ENCODE results near the gene LHX8.

DNA sequence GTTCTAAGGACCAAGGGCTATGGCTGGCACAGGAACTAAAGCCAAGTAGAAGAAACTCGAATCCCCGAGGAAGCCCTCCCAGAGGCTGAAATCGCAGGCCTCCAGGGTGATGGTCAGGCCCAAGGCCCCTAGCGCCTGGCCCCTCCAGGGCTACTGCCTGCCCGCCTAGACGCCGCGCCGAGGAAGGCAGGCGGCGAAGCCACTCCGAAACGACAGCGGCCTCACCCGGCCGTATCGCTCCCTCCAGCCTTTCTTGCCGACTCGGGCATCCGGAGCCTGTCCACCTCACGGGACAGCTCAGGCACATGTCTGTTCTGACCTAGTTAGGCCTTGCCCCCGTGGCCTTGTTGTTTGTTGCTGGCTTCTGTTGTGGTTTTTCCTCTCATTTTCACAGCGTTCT lies 9.7 kb upstream of the LHX8 start:
- TF ChIP-seq, protein P1, sequence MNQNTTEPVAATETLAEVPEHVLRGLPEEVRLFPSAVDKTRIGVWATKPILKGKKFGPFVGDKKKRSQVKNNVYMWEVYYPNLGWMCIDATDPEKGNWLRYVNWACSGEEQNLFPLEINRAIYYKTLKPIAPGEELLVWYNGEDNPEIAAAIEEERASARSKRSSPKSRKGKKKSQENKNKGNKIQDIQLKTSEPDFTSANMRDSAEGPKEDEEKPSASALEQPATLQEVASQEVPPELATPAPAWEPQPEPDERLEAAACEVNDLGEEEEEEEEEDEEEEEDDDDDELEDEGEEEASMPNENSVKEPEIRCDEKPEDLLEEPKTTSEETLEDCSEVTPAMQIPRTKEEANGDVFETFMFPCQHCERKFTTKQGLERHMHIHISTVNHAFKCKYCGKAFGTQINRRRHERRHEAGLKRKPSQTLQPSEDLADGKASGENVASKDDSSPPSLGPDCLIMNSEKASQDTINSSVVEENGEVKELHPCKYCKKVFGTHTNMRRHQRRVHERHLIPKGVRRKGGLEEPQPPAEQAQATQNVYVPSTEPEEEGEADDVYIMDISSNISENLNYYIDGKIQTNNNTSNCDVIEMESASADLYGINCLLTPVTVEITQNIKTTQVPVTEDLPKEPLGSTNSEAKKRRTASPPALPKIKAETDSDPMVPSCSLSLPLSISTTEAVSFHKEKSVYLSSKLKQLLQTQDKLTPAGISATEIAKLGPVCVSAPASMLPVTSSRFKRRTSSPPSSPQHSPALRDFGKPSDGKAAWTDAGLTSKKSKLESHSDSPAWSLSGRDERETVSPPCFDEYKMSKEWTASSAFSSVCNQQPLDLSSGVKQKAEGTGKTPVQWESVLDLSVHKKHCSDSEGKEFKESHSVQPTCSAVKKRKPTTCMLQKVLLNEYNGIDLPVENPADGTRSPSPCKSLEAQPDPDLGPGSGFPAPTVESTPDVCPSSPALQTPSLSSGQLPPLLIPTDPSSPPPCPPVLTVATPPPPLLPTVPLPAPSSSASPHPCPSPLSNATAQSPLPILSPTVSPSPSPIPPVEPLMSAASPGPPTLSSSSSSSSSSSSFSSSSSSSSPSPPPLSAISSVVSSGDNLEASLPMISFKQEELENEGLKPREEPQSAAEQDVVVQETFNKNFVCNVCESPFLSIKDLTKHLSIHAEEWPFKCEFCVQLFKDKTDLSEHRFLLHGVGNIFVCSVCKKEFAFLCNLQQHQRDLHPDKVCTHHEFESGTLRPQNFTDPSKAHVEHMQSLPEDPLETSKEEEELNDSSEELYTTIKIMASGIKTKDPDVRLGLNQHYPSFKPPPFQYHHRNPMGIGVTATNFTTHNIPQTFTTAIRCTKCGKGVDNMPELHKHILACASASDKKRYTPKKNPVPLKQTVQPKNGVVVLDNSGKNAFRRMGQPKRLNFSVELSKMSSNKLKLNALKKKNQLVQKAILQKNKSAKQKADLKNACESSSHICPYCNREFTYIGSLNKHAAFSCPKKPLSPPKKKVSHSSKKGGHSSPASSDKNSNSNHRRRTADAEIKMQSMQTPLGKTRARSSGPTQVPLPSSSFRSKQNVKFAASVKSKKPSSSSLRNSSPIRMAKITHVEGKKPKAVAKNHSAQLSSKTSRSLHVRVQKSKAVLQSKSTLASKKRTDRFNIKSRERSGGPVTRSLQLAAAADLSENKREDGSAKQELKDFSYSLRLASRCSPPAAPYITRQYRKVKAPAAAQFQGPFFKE (tag by site-specific recombination; IDR thresholded peaks at IDR 0.05; ENCODE audit: borderline replicate concordance): no peak
- TF ChIP-seq ZNF76 (tag by site-specific recombination; IDR thresholded peaks at IDR 0.05; ENCODE audit: borderline replicate concordance, low read depth) (no peak), MYNN (tag by site-specific recombination; IDR thresholded peaks at IDR 0.05; ENCODE audit: borderline replicate concordance) (no peak), ZNF510 (tag by site-specific recombination; IDR thresholded peaks at IDR 0.05; ENCODE audit: insufficient replicate concordance) (no peak)
- TF ChIP-seq, protein P2, sequence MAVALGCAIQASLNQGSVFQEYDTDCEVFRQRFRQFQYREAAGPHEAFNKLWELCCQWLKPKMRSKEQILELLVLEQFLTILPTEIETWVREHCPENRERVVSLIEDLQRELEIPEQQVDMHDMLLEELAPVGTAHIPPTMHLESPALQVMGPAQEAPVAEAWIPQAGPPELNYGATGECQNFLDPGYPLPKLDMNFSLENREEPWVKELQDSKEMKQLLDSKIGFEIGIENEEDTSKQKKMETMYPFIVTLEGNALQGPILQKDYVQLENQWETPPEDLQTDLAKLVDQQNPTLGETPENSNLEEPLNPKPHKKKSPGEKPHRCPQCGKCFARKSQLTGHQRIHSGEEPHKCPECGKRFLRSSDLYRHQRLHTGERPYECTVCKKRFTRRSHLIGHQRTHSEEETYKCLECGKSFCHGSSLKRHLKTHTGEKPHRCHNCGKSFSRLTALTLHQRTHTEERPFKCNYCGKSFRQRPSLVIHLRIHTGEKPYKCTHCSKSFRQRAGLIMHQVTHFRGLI (tag by site-specific recombination; IDR thresholded peaks at IDR 0.05): no peak
